ENCODE measurements around the gene BDH1.

DNA sequence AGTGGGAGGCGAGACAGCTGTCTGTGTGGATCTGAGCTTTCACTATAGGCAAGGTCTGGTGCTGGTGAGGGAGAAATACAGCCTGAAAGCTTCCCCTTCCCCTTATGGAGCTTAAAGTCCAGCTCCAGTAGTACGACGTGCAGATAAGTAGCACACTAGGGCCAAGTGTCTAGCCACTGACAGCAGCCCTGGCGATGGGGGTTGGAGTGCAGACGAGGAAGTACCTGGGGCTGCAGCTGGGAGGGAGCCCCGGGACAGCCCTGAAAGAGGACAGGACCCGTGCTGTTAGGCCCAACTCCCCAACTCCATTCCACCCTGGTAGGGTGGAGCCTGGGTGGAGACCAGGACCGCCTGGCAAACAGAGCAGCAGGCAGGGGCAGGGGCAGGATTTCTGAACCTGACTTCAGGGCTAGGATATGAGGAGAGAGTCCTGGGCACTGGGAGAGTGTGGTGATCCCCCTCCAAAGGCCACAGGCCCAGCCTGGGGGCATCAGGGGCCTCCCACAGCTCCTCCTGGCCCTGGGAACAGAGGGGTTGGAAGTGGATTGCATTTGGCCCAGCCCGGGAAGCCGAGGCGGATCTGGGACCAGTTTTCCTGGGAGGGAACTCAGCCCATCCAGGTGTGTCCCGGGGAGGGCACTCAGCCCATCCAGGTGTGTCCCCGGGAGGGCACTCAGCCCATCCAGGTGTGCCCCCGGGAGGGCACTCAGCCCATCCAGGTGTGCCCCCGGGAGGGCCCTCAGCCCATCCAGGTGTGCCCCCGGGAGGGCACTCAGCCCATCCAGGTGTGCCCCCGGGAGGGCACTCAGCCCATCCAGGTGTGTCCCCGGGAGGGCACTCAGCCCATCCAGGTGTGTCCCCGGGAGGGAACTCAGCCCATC, 42.8 kb downstream of the BDH1 start:
- TF ChIP-seq POLR2A (IDR thresholded peaks at IDR 0.05): peak in 1 of 2 donors; percentile 24
- TF ChIP-seq, protein P1, sequence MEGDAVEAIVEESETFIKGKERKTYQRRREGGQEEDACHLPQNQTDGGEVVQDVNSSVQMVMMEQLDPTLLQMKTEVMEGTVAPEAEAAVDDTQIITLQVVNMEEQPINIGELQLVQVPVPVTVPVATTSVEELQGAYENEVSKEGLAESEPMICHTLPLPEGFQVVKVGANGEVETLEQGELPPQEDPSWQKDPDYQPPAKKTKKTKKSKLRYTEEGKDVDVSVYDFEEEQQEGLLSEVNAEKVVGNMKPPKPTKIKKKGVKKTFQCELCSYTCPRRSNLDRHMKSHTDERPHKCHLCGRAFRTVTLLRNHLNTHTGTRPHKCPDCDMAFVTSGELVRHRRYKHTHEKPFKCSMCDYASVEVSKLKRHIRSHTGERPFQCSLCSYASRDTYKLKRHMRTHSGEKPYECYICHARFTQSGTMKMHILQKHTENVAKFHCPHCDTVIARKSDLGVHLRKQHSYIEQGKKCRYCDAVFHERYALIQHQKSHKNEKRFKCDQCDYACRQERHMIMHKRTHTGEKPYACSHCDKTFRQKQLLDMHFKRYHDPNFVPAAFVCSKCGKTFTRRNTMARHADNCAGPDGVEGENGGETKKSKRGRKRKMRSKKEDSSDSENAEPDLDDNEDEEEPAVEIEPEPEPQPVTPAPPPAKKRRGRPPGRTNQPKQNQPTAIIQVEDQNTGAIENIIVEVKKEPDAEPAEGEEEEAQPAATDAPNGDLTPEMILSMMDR (IDR thresholded peaks at IDR 0.05): peak in 3 of 6 experiments; percentile 31 to 43 (median 37)

All from Peyer's patch (tissue), 4 donors.